H9 (cell line): ENCODE results near the gene TMEM221. TPM values are rescaled to one million over a fixed set of nuclear protein-coding genes. Genes with fewer than 3 reads are reported as not detected.

Source experiments
- DNase-seq: peaks from one replicate; pipeline ENCODE4 v3.0.0-alpha.2; 2017
- H2AFZ ChIP-seq: one replicate; pipeline ENCODE4 v1.6.1; 2013; ENCODE audit warnings: mild to moderate bottlenecking, low read length, control low read depth, moderate library complexity
- H2AK5ac ChIP-seq: 2 replicates; pipeline ENCODE4 v1.6.1; 2013; ENCODE audit warnings: low read length, control low read depth, mixed read lengths; ENCODE audit not compliant: insufficient read length
- H2BK120ac ChIP-seq: one replicate; pipeline ENCODE4 v1.6.1; 2013; ENCODE audit warnings: low read depth, mild to moderate bottlenecking, low read length, control low read depth, inconsistent platforms; ENCODE audit not compliant: poor library complexity, severe bottlenecking
- H2BK12ac ChIP-seq: 2 replicates; pipeline ENCODE4 v1.6.1; 2013; ENCODE audit warnings: low read length, control low read depth, mixed read lengths, low read depth; ENCODE audit not compliant: insufficient read length
- H2BK15ac ChIP-seq: 2 replicates; pipeline ENCODE4 v1.6.1; 2013; ENCODE audit warnings: low read depth, low read length, control low read depth
- H2BK20ac ChIP-seq: one replicate; pipeline ENCODE4 v1.6.1; 2013; ENCODE audit warnings: low read depth, mild to moderate bottlenecking, low read length, control low read depth, inconsistent platforms; ENCODE audit not compliant: poor library complexity, severe bottlenecking
- H2BK5ac ChIP-seq: 2 replicates; pipeline ENCODE4 v1.6.1; 2013; ENCODE audit warnings: low read length, control low read depth, mixed read lengths; ENCODE audit not compliant: insufficient read length
- H3K14ac ChIP-seq: 2 replicates; pipeline ENCODE4 v1.6.1; 2013; ENCODE audit warnings: low read length, control low read depth; ENCODE audit not compliant: insufficient read depth
- H3K18ac ChIP-seq: 2 replicates; pipeline ENCODE4 v1.6.1; 2013; ENCODE audit warnings: low read depth, mild to moderate bottlenecking, mixed read lengths, low read length, control low read depth; ENCODE audit not compliant: insufficient read length
- H3K23ac ChIP-seq: 2 replicates; pipeline ENCODE4 v1.6.1; 2013; ENCODE audit warnings: low read length, control low read depth, mixed read lengths, low read depth; ENCODE audit not compliant: insufficient read length
- H3K23me2 ChIP-seq: 2 replicates; pipeline ENCODE4 v1.6.1; 2013; ENCODE audit warnings: low read depth, mild to moderate bottlenecking, mixed read lengths, low read length, control low read depth; ENCODE audit not compliant: insufficient read length, poor library complexity, severe bottlenecking
- H3K27ac ChIP-seq: 2 replicates; pipeline ENCODE4 v1.5.1; 2013; ENCODE audit warnings: low read length, control low read depth, mixed read lengths, low read depth; ENCODE audit not compliant: insufficient read length
- H3K27me3 ChIP-seq: 2 replicates; pipeline ENCODE4 v1.6.1; 2013; ENCODE audit warnings: low read length, control low read depth, inconsistent platforms; ENCODE audit not compliant: insufficient read depth
- H3K4ac ChIP-seq: 2 replicates; pipeline ENCODE4 v1.6.1; 2013; ENCODE audit warnings: low read depth, mild to moderate bottlenecking, control low read depth, inconsistent platforms, low read length, moderate library complexity
- H3K4me1 ChIP-seq: 2 replicates; pipeline ENCODE4 v1.6.1; 2013; ENCODE audit warnings: low read length, control low read depth, inconsistent platforms; ENCODE audit not compliant: insufficient read depth
- H3K4me2 ChIP-seq: 2 replicates; pipeline ENCODE4 v1.6.1; 2013; ENCODE audit warnings: low read length, control low read depth, mixed read lengths; ENCODE audit not compliant: insufficient read length, insufficient read depth
- H3K56ac ChIP-seq: 2 replicates; pipeline ENCODE4 v1.6.1; 2013; ENCODE audit warnings: low read depth, mild to moderate bottlenecking, mixed read lengths, low read length, control low read depth; ENCODE audit not compliant: insufficient read length
- H3K79me1 ChIP-seq: 2 replicates; pipeline ENCODE4 v1.6.1; 2013; ENCODE audit warnings: low read depth, mild to moderate bottlenecking, moderate library complexity, low read length, control low read depth, inconsistent platforms; ENCODE audit not compliant: insufficient read depth, poor library complexity, severe bottlenecking
- H3K79me2 ChIP-seq: 2 replicates; pipeline ENCODE4 v1.6.1; 2013; ENCODE audit warnings: low read length, control low read depth, inconsistent platforms; ENCODE audit not compliant: insufficient read depth
- H3K9ac ChIP-seq: 2 replicates; pipeline ENCODE4 v1.6.1; 2013; ENCODE audit warnings: low read length, control low read depth, mixed read lengths; ENCODE audit not compliant: insufficient read length; ENCODE audit errors: extremely low read depth
- H3K9me3 ChIP-seq: one replicate; pipeline ENCODE4 v1.6.1; 2013; ENCODE audit warnings: low read depth, low read length, inconsistent platforms; ENCODE audit not compliant: control insufficient read depth
- H3T11ph ChIP-seq: one replicate; pipeline ENCODE4 v1.6.1; 2013; ENCODE audit warnings: mild to moderate bottlenecking, low read length, control low read depth, inconsistent platforms
- H4K20me1 ChIP-seq: one replicate; pipeline ENCODE4 v1.6.1; 2013; ENCODE audit not compliant: control insufficient read depth, insufficient read length, insufficient read depth
- H4K5ac ChIP-seq: 2 replicates; pipeline ENCODE4 v1.6.1; 2013; ENCODE audit warnings: low read depth, mild to moderate bottlenecking, mixed read lengths, low read length, control low read depth; ENCODE audit not compliant: insufficient read length
- H4K8ac ChIP-seq: replicated peaks from 2 replicates; pipeline ENCODE4 v1.6.1; 2013; ENCODE audit warnings: low read length, control low read depth, mixed read lengths, low read depth; ENCODE audit not compliant: insufficient read length
- H4K91ac ChIP-seq: 2 replicates; pipeline ENCODE4 v1.6.1; 2013; ENCODE audit warnings: low read depth, mild to moderate bottlenecking, moderate library complexity, mixed read lengths, low read length, control low read depth; ENCODE audit not compliant: insufficient read length
- H3K27ac Mint-ChIP-seq, 3 experiments: 2 replicates in 2 of 3; 3 replicates in 1 of 3; pipeline ENCODE4 v1.8.0; 2020 to 2021; ENCODE audit warnings: mixed read lengths in 3 of 3, mild to moderate bottlenecking in 1 of 3, moderate library complexity in 1 of 3
- H3K27me3 Mint-ChIP-seq: 2 replicates; pipeline ENCODE4 v1.8.0; 2021; ENCODE audit warnings: low read depth, mild to moderate bottlenecking, moderate library complexity, mixed read lengths
- H3K36me3 Mint-ChIP-seq, 3 experiments: 2 replicates in 2 of 3; 3 replicates in 1 of 3; pipeline ENCODE4 v1.8.0; 2020 to 2021; ENCODE audit warnings: low read depth in 3 of 3, mixed read lengths in 3 of 3; ENCODE audit not compliant: insufficient read depth in 1 of 3
- H3K4me1 Mint-ChIP-seq, 2 experiments: 2 replicates each; pipeline ENCODE4 v1.8.0; 2020; ENCODE audit warnings: mixed read lengths in 2 of 2
- H3K4me3 Mint-ChIP-seq, 2 experiments: 2 replicates in 1 of 2; 3 replicates in 1 of 2; pipeline ENCODE4 v1.8.0; 2020 to 2021; ENCODE audit warnings: mild to moderate bottlenecking in 2 of 2, mixed read lengths in 2 of 2, moderate library complexity in 1 of 2
- H3K9me3 Mint-ChIP-seq, 2 experiments: 2 replicates in 1 of 2; 3 replicates in 1 of 2; pipeline ENCODE4 v1.8.0; 2020; ENCODE audit warnings: mild to moderate bottlenecking in 2 of 2, mixed read lengths in 2 of 2, moderate library complexity in 1 of 2
- CTCF ChIP-seq: fragments of 200-600 bp; sonication (generic); conservative IDR thresholded peaks from 3 replicates; pipeline ENCODE4 v1.8.0; 2021; ENCODE audit warnings: antibody characterized with exemption, mild to moderate bottlenecking
- WGBS: extraction: QIAGEN DNeasy Blood & Tissue Kit; methylation state at CpG from one replicate; pipeline ENCODE4 v1.1.7; 2013; ENCODE audit warnings: missing lambda C conversion rate, low lambda C conversion rate, mixed read lengths; ENCODE audit not compliant: insufficient read length; ENCODE audit errors: extremely low coverage; 5-methylcytosine and 5-hydroxymethylcytosine counted together
- total RNA-seq: library from RNA; stranded (reverse); gene quantifications from 2 replicates; pipeline ENCODE4 v1.2.1, GENCODE V29; 2021

Gene TMEM221
- total RNA-seq, 1 experiment from 2014 or later: 1.4 TPM

GRCh38 chr19:17431417-17431816, 17.1 kb downstream of the TMEM221 start:
- H3K27ac ChIP-seq: no peak overlapping the region
- no peak overlapping the region for H2BK5ac ChIP-seq
- no peak overlapping the region for H3K56ac ChIP-seq
- no peaks in the 10 kb centered on the region for H3K9me3 ChIP-seq
- H3K23me2 ChIP-seq: no peaks in the 10 kb centered on the region
- no peak overlapping the region for H4K8ac ChIP-seq
- no peaks in the 10 kb centered on the region for H3K27me3 ChIP-seq
- no peaks in the 10 kb centered on the region for H3K79me1 ChIP-seq
- H2BK15ac ChIP-seq: no peak overlapping the region
- Mint-ChIP-seq H3K9me3 (no peaks in the 10 kb centered on the region), H3K4me1 (no peaks in the 10 kb centered on the region), H3K27me3 (no peaks in the 10 kb centered on the region), H3K36me3 (peaks cover 0 to 5% (median 0%) of the 10 kb centered on the region in 3 experiments; a peak in 1 of 7 replicates), H3K4me3 (no peak overlapping the region), H3K27ac (no peak overlapping the region)
- no peaks in the 10 kb centered on the region for H3K4me1 ChIP-seq
- no peak overlapping the region for H2AK5ac ChIP-seq
- no peak for DNase-seq
- no peak overlapping the region for H2BK12ac ChIP-seq
- TF ChIP-seq CTCF: no peak
- H3K79me2 ChIP-seq: no peaks in the 10 kb centered on the region
- H4K5ac ChIP-seq: no peak overlapping the region
- no peak overlapping the region for H2AFZ ChIP-seq
- no peak overlapping the region for H3T11ph ChIP-seq
- no peak overlapping the region for H3K4ac ChIP-seq
- H2BK120ac ChIP-seq: no peak overlapping the region
- H3K4me2 ChIP-seq: no peak overlapping the region
- H3K18ac ChIP-seq: no peak overlapping the region
- no peak overlapping the region for H2BK20ac ChIP-seq
- H3K23ac ChIP-seq: no peak overlapping the region
- no peak overlapping the region for H3K9ac ChIP-seq
- no peaks in the 10 kb centered on the region for H4K20me1 ChIP-seq
- H3K14ac ChIP-seq: no peak overlapping the region
- WGBS: no CpG with 5 or more reads among the region's 7 CpGs
- no peak overlapping the region for H4K91ac ChIP-seq
